ENCODE measurements around the gene FAM13A.

FAM13A gene

DNA sequence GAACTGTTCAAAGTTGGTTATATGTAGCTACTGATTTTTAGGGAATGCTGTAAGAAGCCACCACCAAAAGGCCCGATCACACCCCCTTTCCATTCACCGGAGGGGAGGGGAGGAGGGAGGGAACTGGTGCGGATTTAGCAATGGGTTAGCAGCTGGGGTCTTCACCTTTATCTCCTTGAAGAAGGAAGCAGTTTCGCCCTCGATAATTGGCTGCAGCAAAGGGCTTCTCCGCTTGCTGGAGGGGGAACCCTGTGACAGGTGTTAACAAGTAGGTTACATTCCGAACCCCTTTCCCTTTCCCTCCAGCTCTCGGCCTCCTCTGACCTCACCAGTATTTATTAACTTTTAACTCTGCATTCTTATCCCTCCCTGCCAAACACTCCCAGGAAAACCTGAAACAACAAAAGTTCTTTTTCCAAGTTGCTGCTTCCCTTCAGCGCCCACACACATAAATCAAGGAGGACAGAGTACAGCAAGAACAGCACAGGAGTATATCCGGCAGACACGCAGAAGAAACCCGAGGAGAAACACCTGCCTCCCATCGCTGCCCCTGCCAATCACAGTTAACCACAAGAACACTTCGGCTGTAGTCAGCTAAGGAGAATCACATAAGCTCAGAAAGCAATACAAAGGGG lies 319.6 kb downstream of the FAM13A start:
- DNase-seq, result peak; percentile 14 to 35

- DNase-seq, result no peak
These were observed 320.7 kb downstream of the FAM13A start for GRCh38 chr4:88736264-88736663.

DNA sequence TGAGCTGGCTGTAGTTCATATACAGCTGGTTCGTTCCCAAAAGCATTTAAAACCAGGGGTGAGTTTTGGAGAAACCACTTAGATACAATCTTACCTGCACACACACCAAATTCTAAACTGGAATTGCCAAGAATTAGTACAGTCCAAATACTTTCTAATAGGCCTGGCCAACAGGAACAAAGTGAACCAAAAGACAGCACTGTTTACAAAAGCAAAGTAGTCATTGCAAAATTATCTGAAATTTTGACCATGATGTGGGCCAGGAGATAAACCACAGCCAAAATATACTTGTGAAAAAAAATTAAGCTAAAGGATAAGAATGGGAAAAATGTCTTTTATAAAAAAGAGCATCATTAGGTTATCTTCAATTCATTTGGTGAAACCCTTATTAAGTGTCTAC lies 321.4 kb downstream of the FAM13A start:
- DNase-seq, result no peak

DNA sequence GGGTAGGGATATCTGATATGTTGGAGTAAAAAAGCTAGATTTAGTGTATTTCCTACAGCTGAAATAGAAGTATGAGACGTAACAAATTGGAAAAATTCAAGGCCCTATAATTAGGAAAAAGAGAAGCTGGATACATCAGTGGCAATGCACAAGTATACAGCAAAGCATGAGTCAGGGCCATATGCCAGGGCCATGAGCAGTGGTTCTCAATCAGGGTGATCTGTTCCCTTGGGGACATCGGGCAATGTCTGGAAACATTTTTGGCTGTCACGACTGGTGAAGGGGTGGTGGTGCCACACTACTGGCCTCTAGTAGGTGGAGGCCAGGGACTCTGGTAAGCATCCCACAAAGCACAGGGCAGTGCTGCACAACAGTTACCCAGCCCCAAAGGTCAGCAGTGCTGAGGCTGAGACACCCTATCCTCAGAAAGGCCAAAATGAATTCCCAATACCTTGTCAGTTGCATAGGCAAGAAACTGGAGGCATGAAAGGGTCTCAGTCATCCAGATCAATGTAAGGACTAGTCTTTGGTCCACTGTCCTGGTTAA lies 322.5 kb downstream of the FAM13A start:
- no peak for DNase-seq

GRCh38 chr4:88732714-88733368 lies 324.1 kb downstream of the FAM13A start:
- no peak for DNase-seq

DNA sequence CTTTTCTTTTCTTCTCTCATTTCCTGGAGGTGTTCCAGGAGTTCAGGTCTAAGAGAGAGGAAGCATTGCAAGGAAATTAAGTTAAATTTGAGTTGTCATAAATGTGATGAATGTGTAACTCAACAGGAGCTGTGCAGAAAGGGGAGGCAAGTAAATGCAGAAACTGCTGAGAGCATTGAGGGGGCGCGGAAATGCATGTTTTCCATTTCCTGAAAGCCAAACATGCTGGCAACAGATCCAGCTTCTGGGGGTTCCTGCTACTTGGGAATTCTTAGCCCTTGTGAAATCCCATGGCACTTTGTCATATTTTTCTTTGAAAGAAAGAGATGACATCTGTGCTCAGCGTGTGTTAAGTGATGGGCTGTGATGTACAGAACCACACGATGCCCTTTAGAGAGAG lies 325.6 kb downstream of the FAM13A start:
- no peak for DNase-seq

DNA sequence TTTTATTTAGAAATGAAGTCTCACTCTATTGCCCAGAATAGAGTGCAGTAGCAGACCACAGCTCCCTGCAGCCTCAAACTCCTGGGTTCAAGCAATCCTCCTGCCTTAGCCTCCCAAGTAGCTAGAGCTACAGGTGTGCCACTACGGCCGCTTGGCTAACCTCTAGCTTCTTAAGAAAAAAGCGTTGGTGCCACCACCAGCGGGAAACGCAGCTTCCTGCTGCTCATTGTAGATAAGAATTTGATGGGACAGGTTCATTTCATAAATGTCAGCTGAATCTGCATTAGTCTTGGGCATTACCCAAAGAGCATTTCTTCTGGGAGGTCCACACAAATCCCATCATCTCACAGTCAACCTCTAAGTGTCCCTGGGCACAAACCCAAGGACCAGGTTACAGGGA lies 326.2 kb downstream of the FAM13A start:
- DNase-seq, result no peak

- no peak for DNase-seq
These were observed 327.7 kb downstream of the FAM13A start for GRCh38 chr4:88729146-88729760.

DNA sequence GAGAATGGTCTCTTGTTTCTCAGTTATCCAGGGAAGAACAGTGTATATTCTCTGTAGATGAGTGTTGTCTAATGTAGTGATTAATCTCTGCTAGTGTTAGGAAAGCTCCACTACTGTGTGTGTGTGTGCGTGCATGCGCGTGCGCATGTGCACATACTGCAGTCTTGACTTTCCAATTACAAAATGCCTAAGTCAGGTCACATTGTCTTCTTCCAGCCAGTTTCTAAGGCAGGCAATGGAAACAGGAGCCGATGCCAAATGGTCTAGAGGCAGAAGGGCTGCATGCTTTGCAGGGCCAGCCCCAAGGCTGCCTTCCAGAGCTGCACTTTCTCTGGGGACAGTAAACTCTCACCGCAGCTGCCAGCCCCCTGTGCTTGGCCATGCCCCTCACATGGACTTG lies 328.8 kb downstream of the FAM13A start:
- no peak for DNase-seq

- DNase-seq, result no peak
These were observed 331.0 kb downstream of the FAM13A start for GRCh38 chr4:88725986-88726385.

- DNase-seq, result no peak
These were observed 331.8 kb downstream of the FAM13A start for GRCh38 chr4:88725143-88725542.

DNA sequence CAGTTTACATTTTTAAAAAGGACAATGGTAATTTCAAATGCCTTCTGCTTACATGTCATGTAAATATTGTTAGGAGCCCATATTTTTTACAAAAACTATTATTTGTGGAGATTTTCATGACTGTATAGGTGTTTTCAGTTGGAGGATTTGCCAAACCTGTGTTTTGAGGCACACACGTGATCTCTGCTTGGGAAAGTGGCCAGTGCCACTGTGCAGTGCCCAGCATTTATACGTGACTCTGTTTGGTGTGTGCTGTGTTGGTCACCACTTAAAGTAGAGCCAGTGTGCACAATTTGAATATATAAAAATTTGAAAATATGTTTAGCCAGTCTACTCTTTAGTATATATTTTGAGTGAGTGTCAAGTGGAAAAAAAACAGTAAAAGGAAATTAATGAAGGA lies 332.6 kb downstream of the FAM13A start:
- DNase-seq, result no peak

- no peak for DNase-seq
These were observed 334.2 kb downstream of the FAM13A start for GRCh38 chr4:88722828-88723227.

DNA sequence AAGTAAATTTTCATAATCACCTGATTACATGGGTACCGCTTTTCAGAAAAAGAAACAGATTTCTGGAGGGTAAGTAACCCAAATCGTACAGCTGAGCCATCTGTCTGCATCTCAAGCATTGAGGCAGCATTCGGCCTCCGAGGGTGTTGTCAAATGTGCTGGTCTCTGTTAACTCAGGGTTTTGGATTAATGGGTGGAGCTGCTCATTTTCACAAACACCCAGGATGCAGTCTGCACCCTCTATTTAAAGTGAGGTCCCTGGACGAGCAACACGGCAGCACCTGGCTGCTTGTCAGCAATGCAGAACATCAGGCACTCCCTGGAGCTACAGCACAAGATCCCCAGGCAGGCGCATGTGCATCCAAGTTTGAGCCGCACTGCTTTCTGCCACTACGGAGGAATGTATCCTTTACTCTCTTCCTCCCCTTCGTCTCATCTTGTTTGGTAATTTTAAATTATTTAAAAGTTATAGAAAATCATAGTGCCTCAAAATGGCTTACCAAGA lies 334.7 kb downstream of the FAM13A start:
- DNase-seq, result no peak

DNA sequence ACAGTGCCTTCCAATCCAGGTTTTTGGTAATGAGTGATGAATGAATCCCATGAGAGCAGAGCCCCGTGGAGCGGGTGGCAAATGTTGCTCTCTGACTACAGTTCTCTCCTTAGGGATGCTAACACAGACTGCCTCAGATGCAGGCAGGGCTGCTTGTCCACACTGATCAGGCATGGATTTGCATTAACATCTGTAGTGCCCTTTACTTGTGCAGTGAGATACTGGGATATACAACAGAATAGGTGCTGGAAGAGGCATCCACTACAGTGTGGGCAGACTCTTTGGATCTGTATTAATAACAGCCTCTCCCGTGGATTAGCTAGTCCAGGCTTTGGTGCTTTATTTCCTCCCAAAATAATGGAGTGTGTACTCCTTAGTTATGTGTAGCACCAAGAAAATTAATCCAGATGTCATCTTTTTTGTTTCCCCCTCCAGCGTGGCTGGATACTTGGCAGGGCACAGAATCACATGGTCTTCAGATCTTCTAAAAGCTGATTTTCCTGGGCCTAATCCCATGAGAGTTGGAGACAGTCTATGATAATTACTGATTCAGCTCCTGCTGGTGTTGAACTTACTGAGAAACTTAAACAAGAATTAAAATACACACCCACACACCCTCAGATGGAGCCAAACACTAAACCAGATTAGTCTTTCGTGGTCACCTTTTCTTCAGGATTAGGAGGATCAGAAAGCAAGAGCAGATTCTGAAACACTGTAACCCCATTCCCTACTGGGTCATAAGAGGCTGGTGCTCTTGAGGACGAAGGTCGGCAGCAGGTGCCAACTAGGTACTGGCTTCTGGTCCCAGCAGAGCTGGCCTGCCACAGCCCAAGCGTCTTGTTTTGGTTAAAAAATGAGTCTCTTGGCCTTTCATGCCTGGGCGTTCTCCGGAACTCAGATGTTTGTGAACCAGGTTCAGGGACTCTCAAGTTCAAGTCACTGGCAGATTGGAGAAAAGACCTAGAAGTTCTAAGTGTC lies 336.2 kb downstream of the FAM13A start:
- DNase-seq, result no peak

DNA sequence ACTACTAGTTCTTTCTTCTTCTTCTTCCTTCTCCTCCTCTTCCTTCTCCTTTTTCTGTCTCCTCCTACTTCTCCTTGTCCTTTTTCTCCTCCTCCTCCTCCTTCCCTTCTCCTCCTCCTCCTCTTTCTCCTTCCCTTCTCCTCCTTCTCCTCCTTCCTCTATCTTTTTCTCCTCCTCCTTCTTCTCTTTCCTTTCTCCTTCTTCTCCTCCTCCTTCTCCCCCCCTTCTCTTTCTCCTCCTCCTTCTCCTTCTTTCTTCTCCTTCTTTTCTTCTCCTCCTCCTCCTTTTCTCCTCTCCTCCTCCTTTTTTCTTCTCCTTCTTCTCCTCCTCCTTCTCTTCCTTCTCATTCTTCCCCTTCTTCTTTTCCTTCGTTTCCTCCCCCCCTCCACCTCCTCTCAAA lies 337.6 kb downstream of the FAM13A start:
- no peak for DNase-seq

GRCh38 chr4:88718098-88718497 lies 338.9 kb downstream of the FAM13A start:
- DNase-seq, result no peak

- DNase-seq, result no peak
These were observed 343.2 kb downstream of the FAM13A start for GRCh38 chr4:88713782-88714181.

- DNase-seq, result no peak
These were observed 347.0 kb downstream of the FAM13A start for GRCh38 chr4:88709989-88710388.

DNA sequence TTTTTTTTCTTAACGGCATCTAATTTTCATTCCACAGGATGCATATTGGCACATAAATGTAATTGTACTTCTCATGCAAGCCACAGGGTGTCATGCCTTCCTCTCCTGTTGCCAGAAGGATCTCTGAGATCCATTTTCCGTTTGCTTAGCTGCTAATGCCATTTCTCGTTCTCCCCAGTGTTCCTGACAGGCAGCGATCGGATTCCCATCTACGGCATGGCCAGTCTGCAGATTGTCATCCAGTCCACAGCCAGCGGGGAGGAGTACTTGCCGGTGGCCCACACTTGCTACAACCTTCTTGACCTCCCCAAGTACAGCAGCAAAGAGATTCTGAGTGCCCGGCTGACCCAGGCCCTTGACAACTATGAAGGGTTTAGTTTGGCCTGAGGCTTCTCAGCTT lies 350.4 kb downstream of the FAM13A start:
- DNase-seq, result no peak

DNA sequence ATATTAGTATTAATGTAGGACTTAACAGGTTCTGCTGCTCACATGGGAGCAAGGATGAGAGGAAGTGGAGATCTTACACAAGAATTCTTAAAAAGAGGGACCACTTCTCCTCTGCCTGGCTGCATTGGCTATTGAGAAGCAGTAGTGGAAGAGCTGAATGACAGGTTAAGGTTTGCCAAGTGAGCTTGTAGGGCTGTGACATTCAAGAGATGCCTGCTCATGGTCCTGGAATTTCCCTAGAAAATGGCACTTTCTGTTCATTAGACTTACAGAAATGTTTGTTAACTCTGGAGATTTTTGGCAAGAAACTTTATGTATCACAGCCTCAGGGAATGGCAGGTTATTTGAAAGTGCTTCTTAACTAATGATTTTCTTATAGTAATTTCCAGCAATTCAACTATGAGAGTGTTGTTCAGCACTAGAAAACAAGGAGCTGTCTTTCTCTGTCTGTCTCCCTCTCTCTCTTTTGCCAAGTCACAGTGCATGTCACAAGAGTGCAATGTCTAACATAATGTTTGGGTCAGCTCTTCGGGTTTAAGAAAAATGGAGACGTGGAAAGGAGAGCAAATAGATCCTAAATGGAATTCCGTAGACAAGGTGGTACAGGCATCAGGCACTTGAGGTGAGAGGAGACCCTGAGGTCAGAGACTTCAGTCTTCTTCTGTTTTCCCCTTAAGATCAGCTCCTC lies 351.0 kb downstream of the FAM13A start:
- no peak for DNase-seq

GRCh38 chr4:88705223-88705622 lies 351.8 kb downstream of the FAM13A start:
- DNase-seq, result no peak
